ENCODE results near the gene MAP2K3. TPM values are rescaled to one million over a fixed set of nuclear protein-coding genes. Genes with fewer than 3 reads are reported as not detected.
"Not testable (repeated sequence)": the region's sequence is repeated elsewhere in the genome, so short reads cannot be mapped to it uniquely, and the experiment has no call there.

MAP2K3 gene
- total and polyA plus RNA-seq, 2 experiments from 2014 or later = 42.6 to 119 TPM

- Histone ChIP-seq H3K79me2 (ENCODE audit: insufficient read depth) (peaks cover 49% of the 10 kb centered on the region), H3K36me3 (ENCODE audit: low read depth) (peaks cover 23% of the 10 kb centered on the region)
- in situ Hi-C loops (cut with MboI) = loop anchor here (25.0 kb wide), 1 partner anchor 459 kb away; no protein-coding TSS in a partner anchor
Measured at GRCh38 chr17:21303441-21304065, 19.0 kb downstream of the MAP2K3 start.

DNA sequence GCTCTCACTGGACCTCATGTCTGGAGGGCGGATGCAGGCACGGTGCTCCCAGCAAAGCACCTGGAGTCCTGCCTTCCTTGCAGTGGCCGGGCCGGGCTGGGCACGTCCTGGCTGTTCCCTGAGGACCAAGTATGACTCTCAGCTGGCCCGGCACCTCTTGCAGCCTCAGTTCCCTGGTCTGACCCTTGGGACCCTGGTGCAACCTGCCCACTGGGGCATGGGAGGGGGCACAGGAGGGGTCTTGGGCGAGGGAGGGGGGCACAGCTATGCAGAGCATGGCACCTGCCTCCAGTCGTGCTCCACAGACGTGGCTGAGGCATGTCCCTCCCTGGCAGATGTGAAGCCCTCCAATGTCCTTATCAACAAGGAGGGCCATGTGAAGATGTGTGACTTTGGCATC lies 19.6 kb downstream of the MAP2K3 start:
- Histone ChIP-seq H3K79me2 (ENCODE audit: insufficient read depth) (peaks cover 44% of the 10 kb centered on the region), H3K36me3 (ENCODE audit: low read depth) (peaks cover 29% of the 10 kb centered on the region), H3K27ac (no peak overlapping the region), H3K9ac (no peak overlapping the region), H3K9me2 (ENCODE audit: insufficient read depth) (no peaks in the 10 kb centered on the region), H3F3A (ENCODE audit: insufficient read depth) (no peaks in the 10 kb centered on the region), H3K4me3 (no peak overlapping the region), H3K4me1 (ENCODE audit: insufficient read depth) (no peaks in the 10 kb centered on the region), H4K20me1 (ENCODE audit: insufficient read depth) (no peaks in the 10 kb centered on the region), H2AFZ (no peak overlapping the region), H3K4me2 (ENCODE audit: unreplicated experiment) (no peak overlapping the region), H3K9me3 (ENCODE audit: low read depth) (no peaks in the 10 kb centered on the region), H3K27me3 (replicated peaks; ENCODE audit: insufficient read depth) (no peaks in the 10 kb centered on the region)
- no peak for DNase-seq
- in situ Hi-C loops (cut with MboI) = loop anchor here (25.0 kb wide), 1 partner anchor 458 kb away; no protein-coding TSS in a partner anchor
- 62 to 69% methylated on average over 9 of the region's 9 CpGs for WGBS, 2 experiments (ENCODE audit: low coverage in 1 of 2, low lambda C conversion rate in 2 of 2, missing lambda C conversion rate in 2 of 2)
- TF ChIP-seq EZH2phosphoT487 (IDR thresholded peaks at IDR 0.05; ENCODE audit: insufficient read depth, low read depth) (no peak), EZH2 (IDR thresholded peaks at IDR 0.05; ENCODE audit: insufficient read depth, poor library complexity, severe bottlenecking) (no peak)

More at GRCh38 chr17:21303441-21304065, 19.0 kb downstream of the MAP2K3 start:
- Histone ChIP-seq H3K4me3 (no peak overlapping the region), H2AFZ (no peak overlapping the region), H3K4me2 (ENCODE audit: unreplicated experiment) (no peak overlapping the region), H3K9ac (no peak overlapping the region), H3K4me1 (ENCODE audit: insufficient read depth) (no peaks in the 10 kb centered on the region), H3K9me2 (ENCODE audit: insufficient read depth) (no peaks in the 10 kb centered on the region), H3F3A (ENCODE audit: insufficient read depth) (no peaks in the 10 kb centered on the region), H3K27ac (no peak overlapping the region), H4K20me1 (ENCODE audit: insufficient read depth) (no peaks in the 10 kb centered on the region), H3K27me3 (replicated peaks; ENCODE audit: insufficient read depth) (no peaks in the 10 kb centered on the region), H3K9me3 (ENCODE audit: low read depth) (no peaks in the 10 kb centered on the region)
- TF ChIP-seq EZH2 (IDR thresholded peaks at IDR 0.05; ENCODE audit: insufficient read depth, poor library complexity, severe bottlenecking) (no peak), EZH2phosphoT487 (IDR thresholded peaks at IDR 0.05; ENCODE audit: insufficient read depth, low read depth) (no peak)
- WGBS, 2 experiments (ENCODE audit: low coverage in 1 of 2, low lambda C conversion rate in 2 of 2, missing lambda C conversion rate in 2 of 2) = 70 to 74% methylated on average over 8 of the region's 8 CpGs
- DNase-seq = no peak

DNA sequence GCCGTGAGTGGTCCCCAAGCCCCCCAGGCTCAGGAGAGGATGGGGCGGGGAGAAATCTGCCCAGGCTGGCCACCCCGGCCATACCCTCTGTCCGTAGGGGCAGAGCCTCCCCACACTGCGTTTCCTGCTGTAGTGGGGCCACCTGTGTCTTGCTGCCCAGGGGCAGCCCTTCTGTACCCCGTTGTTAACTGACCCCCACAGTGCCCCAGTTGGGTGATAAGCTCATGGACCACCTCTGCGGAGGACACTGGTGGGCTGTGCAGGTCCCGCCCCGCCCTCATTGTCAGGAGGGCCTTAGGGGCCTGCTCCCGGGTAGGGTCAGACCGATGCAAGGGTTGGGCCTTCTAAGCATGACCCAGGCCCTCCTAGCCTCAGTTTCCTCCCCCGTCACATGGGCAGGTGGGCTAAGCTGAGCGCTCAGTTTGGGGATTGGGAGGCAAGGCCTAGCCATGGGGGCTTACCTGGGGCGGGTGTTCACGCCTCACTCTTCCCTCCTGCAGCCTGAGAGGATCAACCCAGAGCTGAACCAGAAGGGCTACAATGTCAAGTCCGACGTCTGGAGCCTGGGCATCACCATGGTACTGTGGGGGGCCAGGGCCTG lies 20.1 kb downstream of the MAP2K3 start:
- not testable (repeated sequence) for DNase-seq, H3K27ac ChIP-seq

GRCh38 chr17:21305431-21306180 lies 21.1 kb downstream of the MAP2K3 start:
- not testable (repeated sequence) for H3K27ac ChIP-seq; H3K27me3 ChIP-seq (replicated peaks; ENCODE audit: insufficient read depth); H3K9me2 ChIP-seq (ENCODE audit: insufficient read depth); H3K4me2 ChIP-seq (ENCODE audit: unreplicated experiment); H3K9ac ChIP-seq; H3K4me3 ChIP-seq; H3K9me3 ChIP-seq (ENCODE audit: low read depth); H3K4me1 ChIP-seq (ENCODE audit: insufficient read depth); DNase-seq; H2AFZ ChIP-seq; H3F3A ChIP-seq (ENCODE audit: insufficient read depth); H4K20me1 ChIP-seq (ENCODE audit: insufficient read depth)
- in situ Hi-C loops (cut with MboI) = loop anchor here (25.0 kb wide), 1 partner anchor 457 kb away; no protein-coding TSS in a partner anchor
- 84 to 94% methylated on average over 20 of the region's 20 CpGs for WGBS, 2 experiments (ENCODE audit: low coverage in 1 of 2, low lambda C conversion rate in 2 of 2, missing lambda C conversion rate in 2 of 2)
- Histone ChIP-seq H3K36me3 (ENCODE audit: low read depth) (peaks cover 32% of the 10 kb centered on the region), H3K79me2 (ENCODE audit: insufficient read depth) (peaks cover 36% of the 10 kb centered on the region)

More for the DNA sequence above, 20.1 kb downstream of the MAP2K3 start:
- not testable (repeated sequence) for H3K4me1 ChIP-seq (ENCODE audit: insufficient read depth); H3K9ac ChIP-seq; H3K4me2 ChIP-seq (ENCODE audit: unreplicated experiment); H3K4me3 ChIP-seq; H4K20me1 ChIP-seq (ENCODE audit: insufficient read depth); H3K9me2 ChIP-seq (ENCODE audit: insufficient read depth); H3K9me3 ChIP-seq (ENCODE audit: low read depth); H3K27me3 ChIP-seq (replicated peaks; ENCODE audit: insufficient read depth); H2AFZ ChIP-seq; H3F3A ChIP-seq (ENCODE audit: insufficient read depth)
- H3K36me3 ChIP-seq (ENCODE audit: low read depth) = peaks cover 32% of the 10 kb centered on the region
- in situ Hi-C loops (cut with MboI) = loop anchor here (25.0 kb wide), 1 partner anchor 458 kb away; no protein-coding TSS in a partner anchor
- peaks cover 38% of the 10 kb centered on the region for H3K79me2 ChIP-seq (ENCODE audit: insufficient read depth)
- WGBS, 2 experiments (ENCODE audit: low coverage in 1 of 2, low lambda C conversion rate in 2 of 2, missing lambda C conversion rate in 2 of 2) = 73 to 74% methylated on average over 17 of the region's 17 CpGs

- WGBS, 2 experiments (ENCODE audit: low coverage in 1 of 2, low lambda C conversion rate in 2 of 2, missing lambda C conversion rate in 2 of 2) = 77 to 80% methylated on average over 8 of the region's 8 CpGs
- not testable (repeated sequence) for H3F3A ChIP-seq (ENCODE audit: insufficient read depth); H3K4me1 ChIP-seq (ENCODE audit: insufficient read depth); H3K9me3 ChIP-seq (ENCODE audit: low read depth); DNase-seq; H3K27ac ChIP-seq; H3K27me3 ChIP-seq (replicated peaks; ENCODE audit: insufficient read depth); H2AFZ ChIP-seq; H3K9me2 ChIP-seq (ENCODE audit: insufficient read depth); H3K4me3 ChIP-seq; H3K4me2 ChIP-seq (ENCODE audit: unreplicated experiment); H3K9ac ChIP-seq; H4K20me1 ChIP-seq (ENCODE audit: insufficient read depth)
- in situ Hi-C loops (cut with MboI) = loop anchor here (25.0 kb wide), 1 partner anchor 456 kb away; no protein-coding TSS in a partner anchor
- H3K79me2 ChIP-seq (ENCODE audit: insufficient read depth) = peaks cover 28% of the 10 kb centered on the region; the same call in 1 of the 2 replicates
- peaks cover 26% of the 10 kb centered on the region for H3K36me3 ChIP-seq (ENCODE audit: low read depth)
Measured at GRCh38 chr17:21306611-21307272, 22.2 kb downstream of the MAP2K3 start.

GRCh38 chr17:21307273-21307625 lies 22.7 kb downstream of the MAP2K3 start:
- not testable (repeated sequence) for H2AFZ ChIP-seq; H3K4me2 ChIP-seq (ENCODE audit: unreplicated experiment); DNase-seq; H4K20me1 ChIP-seq (ENCODE audit: insufficient read depth); H3F3A ChIP-seq (ENCODE audit: insufficient read depth); H3K4me1 ChIP-seq (ENCODE audit: insufficient read depth); H3K9ac ChIP-seq; H3K4me3 ChIP-seq; H3K27me3 ChIP-seq (replicated peaks; ENCODE audit: insufficient read depth); H3K9me2 ChIP-seq (ENCODE audit: insufficient read depth); H3K9me3 ChIP-seq (ENCODE audit: low read depth); H3K27ac ChIP-seq
- H3K79me2 ChIP-seq (ENCODE audit: insufficient read depth) = peaks cover 23% of the 10 kb centered on the region; the same call in 1 of the 2 replicates
- H3K36me3 ChIP-seq (ENCODE audit: low read depth) = peaks cover 29% of the 10 kb centered on the region
- 34 to 57% methylated on average over 3 to 5 of the region's 5 CpGs for WGBS, 2 experiments (ENCODE audit: low coverage in 1 of 2, low lambda C conversion rate in 2 of 2, missing lambda C conversion rate in 2 of 2)
- in situ Hi-C loops (cut with MboI) = loop anchor here (25.0 kb wide), 1 partner anchor 455 kb away; no protein-coding TSS in a partner anchor

Measured in GM23248 (cell line).